HG03095 (cell line): ENCODE measurements around the gene NMT1.
A peak's percentile ranks its signal among the peaks of the same experiment; 100 is the strongest.

Experiments used
- ATAC-seq: cut with Tn5 transposase; IDR thresholded peaks from one replicate; pipeline ENCODE4 v1.9.1; 2021; ENCODE audit warnings: moderate library complexity; ENCODE audit not compliant: unreplicated experiment

The NMT1 gene

GRCh38 chr17:45132572-45133463, 71.7 kb downstream of the NMT1 start:
- ATAC-seq = no peak

- ATAC-seq = peak; percentile 59
Observed at GRCh38 chr17:45135192-45135977, 74.3 kb downstream of the NMT1 start, which contains the start of gene ACBD4. TSS of gene ACBD4 (plus strand) at chr17:45135687. CDS start at chr17:45136145, 458 bp downstream.

- ATAC-seq = no peak
Observed at GRCh38 chr17:45135978-45136791, 75.1 kb downstream of the NMT1 start.

GRCh38 chr17:45136846-45137560, 75.9 kb downstream of the NMT1 start:
- ATAC-seq = no peak

- no peak for ATAC-seq
Observed at GRCh38 chr17:45137561-45138305, 76.6 kb downstream of the NMT1 start.

- ATAC-seq = no peak
Observed at GRCh38 chr17:45138911-45139532, 77.9 kb downstream of the NMT1 start.

GRCh38 chr17:45139533-45139920, 78.4 kb downstream of the NMT1 start:
- ATAC-seq = no peak

GRCh38 chr17:45143094-45143670, 82.1 kb downstream of the NMT1 start:
- ATAC-seq = no peak

GRCh38 chr17:45143767-45144198, 82.7 kb downstream of the NMT1 start:
- no peak for ATAC-seq

- ATAC-seq = no peak
Observed at GRCh38 chr17:45144199-45145034, 83.3 kb downstream of the NMT1 start.

GRCh38 chr17:45145035-45145389, 83.9 kb downstream of the NMT1 start:
- ATAC-seq = no peak

- ATAC-seq = no peak
Observed at GRCh38 chr17:45146166-45146565, 85.0 kb downstream of the NMT1 start.

- ATAC-seq = no peak
Observed at GRCh38 chr17:45146592-45146889, 85.4 kb downstream of the NMT1 start.

- ATAC-seq = no peak
Observed at GRCh38 chr17:45146890-45147580, 85.9 kb downstream of the NMT1 start.

- no peak for ATAC-seq
Observed at GRCh38 chr17:45147581-45148182, 86.6 kb downstream of the NMT1 start.

- peak; percentile 55 for ATAC-seq
Observed at GRCh38 chr17:45148183-45149036, 87.3 kb downstream of the NMT1 start, which contains the start of gene HEXIM1. TSS of gene HEXIM1 (plus strand) at chr17:45148475. CDS start at chr17:45149191, 716 bp downstream.
